GM23338 (cell line): ENCODE measurements around the gene SPTBN2. TPM values are rescaled to one million over a fixed set of nuclear protein-coding genes. Genes with fewer than 3 reads are reported as not detected.

ENCODE experiments used
- ATAC-seq: fragments of 200-7000 bp; cut with Tn5 transposase; 3 replicates; pipeline ENCODE4 v1.9.1; 2020
- DNase-seq: peaks from one replicate; pipeline ENCODE4 v3.0.0-alpha.2; 2015; ENCODE audit warnings: low spot score
- H2AFZ ChIP-seq: fragments of 200-600 bp; sonication (generic); 2 replicates; pipeline ENCODE4 v1.8.0; 2016; ENCODE audit warnings: antibody characterized with exemption, mild to moderate bottlenecking, moderate library complexity
- H3F3A ChIP-seq: fragments of 200-600 bp; sonication (generic); replicated peaks from 2 replicates; pipeline ENCODE4 v1.8.0; 2017; ENCODE audit warnings: antibody characterized with exemption, mixed run types, low read depth
- H3K27ac ChIP-seq: fragments of 200-600 bp; sonication (generic); 2 replicates; pipeline ENCODE4 v1.6.1; 2016; ENCODE audit warnings: low read depth
- H3K27me3 ChIP-seq: fragments of 200-600 bp; sonication (generic); 2 replicates; pipeline ENCODE4 v1.8.0; 2016; ENCODE audit warnings: mild to moderate bottlenecking, mixed run types, moderate library complexity; ENCODE audit not compliant: insufficient read depth
- H3K36me3 ChIP-seq: fragments of 200-600 bp; sonication (generic); 2 replicates; pipeline ENCODE4 v1.8.0; 2016; ENCODE audit warnings: mild to moderate bottlenecking; ENCODE audit not compliant: insufficient read depth
- H3K4me1 ChIP-seq: fragments of 200-600 bp; sonication (generic); 2 replicates; pipeline ENCODE4 v1.8.0; 2016; ENCODE audit warnings: mild to moderate bottlenecking, moderate library complexity; ENCODE audit not compliant: insufficient read depth
- H3K4me2 ChIP-seq: fragments of 200-600 bp; sonication (generic); 2 replicates; pipeline ENCODE4 v1.7.1; 2017; ENCODE audit warnings: mixed run types
- H3K4me3 ChIP-seq: fragments of 200-600 bp; sonication (generic); 2 replicates; pipeline ENCODE4 v1.6.1; 2016; ENCODE audit warnings: mixed run types
- H3K79me2 ChIP-seq: fragments of 200-600 bp; sonication (generic); replicated peaks from 2 replicates; pipeline ENCODE4 v1.8.0; 2017; ENCODE audit warnings: mild to moderate bottlenecking; ENCODE audit not compliant: insufficient read depth
- H3K9me2 ChIP-seq: fragments of 200-600 bp; sonication (generic); 2 replicates; pipeline ENCODE4 v1.8.0; 2017; ENCODE audit not compliant: insufficient read depth
- H4K20me1 ChIP-seq: fragments of 200-600 bp; sonication (generic); replicated peaks from 2 replicates; pipeline ENCODE4 v1.8.0; 2017; ENCODE audit warnings: mild to moderate bottlenecking; ENCODE audit not compliant: insufficient read depth
- H3K27ac Mint-ChIP-seq: 2 replicates; pipeline ENCODE4 v1.8.0; 2020; ENCODE audit warnings: inconsistent platforms, mild to moderate bottlenecking, moderate library complexity, mixed read lengths
- H3K27me3 Mint-ChIP-seq: 3 replicates; pipeline ENCODE4 v1.8.0; 2022; ENCODE audit warnings: low read depth, mild to moderate bottlenecking, moderate library complexity, mixed read lengths, inconsistent platforms; ENCODE audit not compliant: insufficient read depth, poor library complexity
- H3K36me3 Mint-ChIP-seq: 3 replicates; pipeline ENCODE4 v1.8.0; 2021; ENCODE audit warnings: low read depth, mild to moderate bottlenecking, inconsistent platforms, moderate library complexity, mixed read lengths
- H3K4me1 Mint-ChIP-seq: 3 replicates; pipeline ENCODE4 v1.8.0; 2020; ENCODE audit warnings: mild to moderate bottlenecking, inconsistent platforms, mixed read lengths
- H3K4me3 Mint-ChIP-seq: 3 replicates; pipeline ENCODE4 v1.8.0; 2021; ENCODE audit warnings: moderate library complexity, mild to moderate bottlenecking, inconsistent platforms, mixed read lengths
- H3K9me3 Mint-ChIP-seq: 3 replicates; pipeline ENCODE4 v1.8.0; 2020; ENCODE audit warnings: moderate library complexity, mild to moderate bottlenecking, inconsistent platforms, mixed read lengths
- CTCF ChIP-seq, 2 experiments: fragments of 200-600 bp in 1 of 2; sonication (generic) in 1 of 2; conservative IDR thresholded peaks; 2 replicates each; pipeline versions ENCODE4 v1.5.1 to v1.6.1; 2016 to 2017; ENCODE audit warnings: antibody characterized with exemption in 2 of 2, low read depth in 2 of 2, mild to moderate bottlenecking in 2 of 2, moderate library complexity in 1 of 2
- ETS1 ChIP-seq: IDR thresholded peaks from 2 replicates; pipeline ENCODE4 v1.6.1; 2016; ENCODE audit warnings: antibody characterized with exemption
- EZH2phosphoT487 ChIP-seq: fragments of 200-600 bp; sonication (generic); IDR thresholded peaks from one replicate; pipeline ENCODE4 v1.8.1; 2018; ENCODE audit warnings: antibody characterized with exemption; ENCODE audit not compliant: unreplicated experiment
- JUNB ChIP-seq: IDR thresholded peaks from one replicate; pipeline ENCODE4 v1.6.1; 2016; ENCODE audit warnings: antibody characterized with exemption; ENCODE audit not compliant: unreplicated experiment
- NANOG ChIP-seq: IDR thresholded peaks from 2 replicates; pipeline ENCODE4 v1.6.1; 2016; ENCODE audit warnings: antibody characterized with exemption, borderline replicate concordance
- POLR2AphosphoS5 ChIP-seq: IDR thresholded peaks from 2 replicates; pipeline ENCODE4 v1.6.1; 2016; ENCODE audit warnings: antibody characterized with exemption, low read depth
- REST ChIP-seq: IDR thresholded peaks from one replicate; pipeline ENCODE4 v1.6.1; 2018; ENCODE audit warnings: antibody characterized with exemption; ENCODE audit not compliant: unreplicated experiment
- STAT1 ChIP-seq: IDR thresholded peaks from one replicate; pipeline ENCODE4 v1.6.1; 2016; ENCODE audit warnings: antibody characterized with exemption; ENCODE audit not compliant: unreplicated experiment
- ZNF114 ChIP-seq: fragments of 250-450 bp; sonication (Bioruptor Pico); IDR thresholded peaks from 2 replicates; pipeline ENCODE4 v1.5.0; 2020; ENCODE audit warnings: mild to moderate bottlenecking, moderate library complexity
- ZNF331 ChIP-seq: fragments of 250-450 bp; sonication (Bioruptor Pico); IDR thresholded peaks from 2 replicates; pipeline ENCODE4 v1.5.0; 2020; ENCODE audit warnings: low read depth, mild to moderate bottlenecking, moderate library complexity
- polyA plus RNA-seq: library from polyadenylated mRNA; unstranded; fragments of >200 nt; fragmentation: Nextera tagmentation; extraction: Ambion mirVana; gene quantifications from 2 replicates; pipeline ENCODE4 v1.2.1, GENCODE V29; 2016
- total RNA-seq: library from RNA; depleted of rRNA; stranded (reverse); fragments of >200 nt; shearing (Covaris generic); gene quantifications from 2 replicates; pipeline ENCODE4 v1.2.3, GENCODE V29; 2014

SPTBN2 gene
- total and polyA plus RNA-seq, 2 experiments from 2014 or later: 7.7 to 49.1 TPM

GRCh38 chr11:66676282-66676919 lies 52.6 kb downstream of the SPTBN2 start:
- peak overlapping the region; percentile 99; the same call in 1 of the 2 replicates for H3K27ac Mint-ChIP-seq
- H3K36me3 ChIP-seq: no peaks in the 10 kb centered on the region
- H3K27me3 ChIP-seq: no peaks in the 10 kb centered on the region
- peak overlapping the region; percentile 65 for H3K4me3 ChIP-seq
- H3F3A ChIP-seq: peaks cover 9% of the 10 kb centered on the region; the same call in 1 of the 2 replicates
- H3K27ac ChIP-seq: no peak overlapping the region; the same call in 1 of the 2 replicates
- peaks cover 21% of the 10 kb centered on the region for H4K20me1 ChIP-seq
- peaks cover 24% of the 10 kb centered on the region for H3K4me1 ChIP-seq
- peaks cover 22% of the 10 kb centered on the region for H3K36me3 Mint-ChIP-seq
- peaks cover 24% of the 10 kb centered on the region for H3K4me1 Mint-ChIP-seq
- H3K9me2 ChIP-seq: no peaks in the 10 kb centered on the region
- peaks cover 58% of the 10 kb centered on the region for H3K79me2 ChIP-seq
- H3K4me3 Mint-ChIP-seq: peak overlapping the region; percentile 95
- no peaks in the 10 kb centered on the region; the same call in 2 of the 3 replicates for H3K9me3 Mint-ChIP-seq
- no peak overlapping the region for H2AFZ ChIP-seq
- TF ChIP-seq JUNB (no peak), POLR2AphosphoS5 (no peak), EZH2phosphoT487 (no peak), ZNF114 (CRISPR knock-in tag) (no peak), REST (no peak), ETS1 (no peak), NANOG (no peak)
- peaks cover 13% of the 10 kb centered on the region for H3K27me3 Mint-ChIP-seq
- H3K4me2 ChIP-seq: peak overlapping the region; percentile 81
- no peak for DNase-seq
- no peak for ATAC-seq

GRCh38 chr11:66674964-66675602 lies 53.9 kb downstream of the SPTBN2 start:
- no peak for ATAC-seq
- peaks cover 13% of the 10 kb centered on the region for H3K27me3 Mint-ChIP-seq
- Histone ChIP-seq H3K4me3 (peak overlapping the region; percentile 65; the same call in 1 of the 2 replicates), H3F3A (peaks cover 12% of the 10 kb centered on the region; the same call in 1 of the 2 replicates), H3K4me1 (peaks cover 24% of the 10 kb centered on the region), H3K79me2 (peaks cover 70% of the 10 kb centered on the region), H3K27me3 (no peaks in the 10 kb centered on the region), H4K20me1 (peaks cover 21% of the 10 kb centered on the region), H3K9me2 (no peaks in the 10 kb centered on the region), H3K4me2 (peak overlapping the region; percentile 81), H3K27ac (no peak overlapping the region), H3K36me3 (no peaks in the 10 kb centered on the region), H2AFZ (no peak overlapping the region)
- peak overlapping the region; percentile 38 for H3K4me3 Mint-ChIP-seq
- no peak for DNase-seq
- no peak overlapping the region for H3K27ac Mint-ChIP-seq
- peaks cover 24% of the 10 kb centered on the region for H3K4me1 Mint-ChIP-seq
- H3K9me3 Mint-ChIP-seq: no peaks in the 10 kb centered on the region
- TF ChIP-seq STAT1 (no peak), ETS1 (no peak), ZNF331 (no peak), ZNF114 (CRISPR knock-in tag) (no peak), CTCF (conservative IDR thresholded peaks at IDR 0.05; ENCODE audit: low read depth in 2 of 2) (no peak)
- H3K36me3 Mint-ChIP-seq: peaks cover 22% of the 10 kb centered on the region
